ENCODE results near the gene BRAT1.

BRAT1 gene

GRCh38 chr7:2509298-2509906 lies 45.9 kb downstream of the BRAT1 start:
- no peak for DNase-seq

GRCh38 chr7:2508327-2509215 lies 46.8 kb downstream of the BRAT1 start:
- peak; percentile 83 for DNase-seq

- DNase-seq = no peak
Observed at GRCh38 chr7:2507917-2508306, 47.4 kb downstream of the BRAT1 start.

GRCh38 chr7:2507208-2507916 lies 48.0 kb downstream of the BRAT1 start:
- DNase-seq = no peak

- DNase-seq = no peak
Observed at GRCh38 chr7:2505401-2505800, 49.9 kb downstream of the BRAT1 start.

- DNase-seq = no peak
Observed at GRCh38 chr7:2504889-2505375, 50.4 kb downstream of the BRAT1 start.

GRCh38 chr7:2504128-2504888 lies 51.0 kb downstream of the BRAT1 start:
- DNase-seq = no peak

- no peak for DNase-seq
Observed at GRCh38 chr7:2503056-2503941, 52.0 kb downstream of the BRAT1 start.

GRCh38 chr7:2502647-2502966 lies 52.7 kb downstream of the BRAT1 start:
- no peak for DNase-seq

GRCh38 chr7:2501947-2502646 lies 53.2 kb downstream of the BRAT1 start:
- no peak for DNase-seq

- no peak for DNase-seq
Observed at GRCh38 chr7:2500701-2501100, 54.6 kb downstream of the BRAT1 start.

- no peak for DNase-seq
Observed at GRCh38 chr7:2499719-2500430, 55.4 kb downstream of the BRAT1 start.

- DNase-seq = no peak
Observed at GRCh38 chr7:2499181-2499580, 56.1 kb downstream of the BRAT1 start.

GRCh38 chr7:2498708-2499107 lies 56.6 kb downstream of the BRAT1 start:
- no peak for DNase-seq

GRCh38 chr7:2497500-2498336 lies 57.6 kb downstream of the BRAT1 start:
- DNase-seq = no peak

- no peak for DNase-seq
Observed at GRCh38 chr7:2497065-2497464, 58.3 kb downstream of the BRAT1 start.

- no peak for DNase-seq
Observed at GRCh38 chr7:2496375-2496774, 58.9 kb downstream of the BRAT1 start.

GRCh38 chr7:2495418-2496299 lies 59.7 kb downstream of the BRAT1 start:
- no peak for DNase-seq
